Glomerular endothelial cell (primary cell): ENCODE measurements around the gene PRKAG1. TPM values are rescaled to one million over a fixed set of nuclear protein-coding genes. Genes with fewer than 3 reads are reported as not detected.

Source experiments
- total RNA-seq: library from RNA; depleted of rRNA; stranded (reverse); fragments of >200 nt; gene quantifications from 2 replicates; pipeline ENCODE4 v1.2.3, GENCODE V29; 2015

PRKAG1 gene
- total RNA-seq, 1 donor from 2014 or later = 48.6 TPM

Other genes starting within 250 kb of the PRKAG1 start
- gene ADCY6, start 229.7 kb downstream of the PRKAG1 start, total RNA-seq = 37.6 and 48.5 TPM in 2 replicates
- 22.9 and 38.2 TPM in 2 replicates for gene CACNB3, start 200.3 kb downstream of the PRKAG1 start, total RNA-seq
- gene DDX23, start 166.6 kb downstream of the PRKAG1 start, total RNA-seq = 57.2 and 62.1 TPM in 2 replicates
- gene RND1, start 152.9 kb downstream of the PRKAG1 start, total RNA-seq = 4.7 and 14.9 TPM in 2 replicates
- 16.1 and 29.7 TPM in 2 replicates for gene FKBP11, start 93.3 kb downstream of the PRKAG1 start, total RNA-seq
- 108 TPM in 2 replicates for gene ARF3, start 61.3 kb downstream of the PRKAG1 start, total RNA-seq
- gene WNT10B, start 47.0 kb downstream of the PRKAG1 start, total RNA-seq = not detected in 2 replicates
- gene WNT1, start 40.5 kb downstream of the PRKAG1 start, total RNA-seq = not detected in 2 replicates
- gene DDN, start 19.4 kb downstream of the PRKAG1 start, total RNA-seq = 0.10 and 0.12 TPM in 2 replicates
- 89.2 and 117 TPM in 2 replicates for gene KMT2D, start 42.0 kb upstream of the PRKAG1 start, total RNA-seq
- 1.7 and 2.3 TPM in 2 replicates for gene RHEBL1, start 51.2 kb upstream of the PRKAG1 start, total RNA-seq
- gene DHH, start 76.0 kb upstream of the PRKAG1 start, total RNA-seq = 0.05 and 0.29 TPM in 2 replicates
- 60.8 and 73.5 TPM in 2 replicates for gene LMBR1L, start 92.1 kb upstream of the PRKAG1 start, total RNA-seq
- 1,215 and 1,250 TPM in 2 replicates for gene TUBA1B, start 112.6 kb upstream of the PRKAG1 start, total RNA-seq
- 1,256 and 1,548 TPM in 2 replicates for gene TUBA1A, start 170.3 kb upstream of the PRKAG1 start, total RNA-seq
- gene TUBA1C, start 246.3 kb upstream of the PRKAG1 start, total RNA-seq = 522 and 561 TPM in 2 replicates